ENCODE results near the gene TSPAN17. TPM values are rescaled to one million over a fixed set of nuclear protein-coding genes. Genes with fewer than 3 reads are reported as not detected.

The TSPAN17 gene
- polyA plus RNA-seq, 2 of the 4 experiments (the other 2 are of a cell fraction), result 35.6 to 47.4 TPM

GRCh38 chr5:176619569-176620332 lies 27.5 kb upstream of the TSPAN17 start:
- H3K4me3 ChIP-seq, result peak overlapping the region; percentile 38

DNA sequence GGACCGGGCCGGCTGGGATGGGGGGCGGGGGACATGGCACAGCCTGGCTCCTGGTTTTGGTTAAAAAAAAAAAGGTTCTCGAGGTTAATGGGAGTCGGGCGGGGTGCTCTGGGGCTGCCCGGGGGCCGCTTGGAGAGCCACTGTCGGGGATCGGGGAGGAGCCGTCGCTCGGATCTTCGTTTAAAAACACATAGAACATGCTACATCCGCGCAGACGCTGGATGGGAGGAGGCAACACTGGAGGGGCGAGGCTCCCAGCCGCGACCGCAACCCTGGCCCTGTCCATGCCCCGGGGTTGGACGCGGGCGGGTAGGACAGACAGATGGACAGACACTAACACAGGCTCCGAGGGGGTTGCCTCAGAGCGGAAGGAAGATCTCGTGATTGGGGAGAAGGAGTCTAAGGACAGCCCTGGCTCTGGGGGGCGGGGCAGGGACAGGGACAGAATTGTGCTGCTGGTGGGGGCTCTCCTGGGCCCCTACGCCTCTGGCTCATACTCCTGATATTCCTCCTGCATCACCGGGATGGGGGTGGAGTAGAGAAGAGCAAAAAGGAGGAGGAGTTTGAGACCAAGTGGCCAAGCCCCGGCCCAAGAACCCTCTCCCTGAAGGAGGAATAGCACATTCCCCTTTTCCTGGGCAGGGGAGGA lies 26.8 kb upstream of the TSPAN17 start:
- TF ChIP-seq, protein P1, sequence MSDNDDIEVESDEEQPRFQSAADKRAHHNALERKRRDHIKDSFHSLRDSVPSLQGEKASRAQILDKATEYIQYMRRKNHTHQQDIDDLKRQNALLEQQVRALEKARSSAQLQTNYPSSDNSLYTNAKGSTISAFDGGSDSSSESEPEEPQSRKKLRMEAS (IDR thresholded peaks at IDR 0.05), result 0 out of 2 replicates have a peak, but pooled peaks have one; percentile 23
- TF ChIP-seq POLR2AphosphoS2 (conservative IDR thresholded peaks at IDR 0.05; ENCODE audit: low read length), result no peak
- H3K4me2 ChIP-seq, result peak overlapping the region; percentile 91
- H3K4me3 ChIP-seq, result peak overlapping the region; percentile 38
- DNase-seq (ENCODE audit: low read depth in 1 of 2, low spot score in 1 of 2), result peak; percentile 24 to 49
- POLR2A ChIA-PET, result no interaction called here
- H3K27ac ChIP-seq, result peak overlapping the region in 1 of 2 experiments; percentile 13; a peak in 2 of 6 replicates
- H3K9me3 ChIP-seq, result no peaks in the 10 kb centered on the region
- CTCF ChIA-PET, result interaction anchor here (0.6 to 2.5 kb wide), 4 partner anchors 10 to 386 kb away, joined by 3 to 11 read pairs (median 5); partner anchors contain the start of genes EIF4E1B and SNCB
- WGBS (ENCODE audit: missing lambda C conversion rate), result 7% methylated on average over 24 of the region's 32 CpGs
- peak; percentile 43 to 60 for ATAC-seq
- no peak for FAIRE-seq
- peaks cover 18% of the 10 kb centered on the region for H3K4me1 ChIP-seq

More at GRCh38 chr5:176619569-176620332, 27.5 kb upstream of the TSPAN17 start:
- peak overlapping the region in 1 of 2 experiments; percentile 13; a peak in 2 of 6 replicates for H3K27ac ChIP-seq
- DNase-seq (ENCODE audit: low read depth in 1 of 2, low spot score in 1 of 2), result no peak
- no peak for FAIRE-seq
- WGBS (ENCODE audit: missing lambda C conversion rate), result 74% methylated on average over 29 of the region's 59 CpGs
- POLR2A ChIA-PET, result no interaction called here
- CTCF ChIA-PET, result interaction anchor here (0.6 to 1.3 kb wide), 3 partner anchors 12 to 385 kb away, joined by 3 to 5 read pairs (median 3); no protein-coding TSS in a partner anchor
- H3K4me2 ChIP-seq, result peak overlapping the region; percentile 91
- H3K9me3 ChIP-seq, result no peaks in the 10 kb centered on the region
- ATAC-seq, result peak in 1 of 2 experiments; percentile 18; a peak in 3 of 6 replicates
- 0 out of 5 replicates have a peak, but pooled peaks of 1 of the 2 experiments have one; percentile 6 for TF ChIP-seq RAD21 (conservative IDR thresholded peaks at IDR 0.05 in 1 of 2, IDR thresholded peaks at IDR 0.05 in 1 of 2)
- TF ChIP-seq HEYL (CRISPR knock-in tag; IDR thresholded peaks at IDR 0.05), result no peak
- TF ChIP-seq EHMT2 (IDR thresholded peaks at IDR 0.05; ENCODE audit: low read depth), result no peak
- TF ChIP-seq E2F6 (IDR thresholded peaks at IDR 0.05; ENCODE audit: borderline replicate concordance, low read depth), result peak; percentile 8; the same call in 1 of the 2 replicates
- H3K4me1 ChIP-seq, result peaks cover 25% of the 10 kb centered on the region

DNA sequence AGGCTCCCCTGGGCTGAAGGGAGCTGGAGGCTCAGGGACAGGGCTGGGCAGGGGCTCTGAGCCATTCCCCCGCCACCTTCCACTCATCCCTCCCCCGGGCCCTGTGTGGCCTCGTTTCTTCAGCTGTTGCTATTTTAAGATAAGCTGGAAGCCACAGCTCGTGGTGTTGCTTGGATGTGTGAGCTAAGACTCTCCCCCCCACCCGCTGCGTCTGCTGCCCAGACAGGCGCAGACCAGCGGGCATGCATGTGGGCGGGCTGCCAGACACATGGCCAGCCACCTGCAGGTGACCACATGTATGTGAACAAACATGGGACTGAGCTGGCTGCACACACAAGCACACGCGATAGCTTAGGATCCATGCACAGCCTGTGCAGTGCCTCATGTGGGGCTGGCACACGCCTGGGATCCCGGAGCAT lies 25.6 kb upstream of the TSPAN17 start:
- Histone ChIP-seq H3K4me2 (no peak overlapping the region), H3K4me1 (peaks cover 15% of the 10 kb centered on the region; the same call in 2 of the 3 replicates), H3K9me3 (no peaks in the 10 kb centered on the region), H3K27ac (no peak overlapping the region), H3K4me3 (no peak overlapping the region)
- ChIA-PET POLR2A (interaction anchor here (0.6 to 1.1 kb wide), 3 partner anchors 9 to 78 kb away, joined by 5 to 6 read pairs (median 5); partner anchors contain the start of genes EIF4E1B, SNCB and TSPAN17), CTCF (interaction anchor here (0.8 to 2.5 kb wide), 7 partner anchors 8 to 48 kb away, joined by 3 to 11 read pairs (median 5); partner anchors contain the start of genes EIF4E1B, SNCB and TSPAN17)
- 74% methylated on average over 11 of the region's 13 CpGs for WGBS (ENCODE audit: missing lambda C conversion rate)
- FAIRE-seq (no peak), DNase-seq (ENCODE audit: low read depth in 1 of 2, low spot score in 1 of 2) (no peak), ATAC-seq (no peak)
- TF ChIP-seq, protein P2, sequence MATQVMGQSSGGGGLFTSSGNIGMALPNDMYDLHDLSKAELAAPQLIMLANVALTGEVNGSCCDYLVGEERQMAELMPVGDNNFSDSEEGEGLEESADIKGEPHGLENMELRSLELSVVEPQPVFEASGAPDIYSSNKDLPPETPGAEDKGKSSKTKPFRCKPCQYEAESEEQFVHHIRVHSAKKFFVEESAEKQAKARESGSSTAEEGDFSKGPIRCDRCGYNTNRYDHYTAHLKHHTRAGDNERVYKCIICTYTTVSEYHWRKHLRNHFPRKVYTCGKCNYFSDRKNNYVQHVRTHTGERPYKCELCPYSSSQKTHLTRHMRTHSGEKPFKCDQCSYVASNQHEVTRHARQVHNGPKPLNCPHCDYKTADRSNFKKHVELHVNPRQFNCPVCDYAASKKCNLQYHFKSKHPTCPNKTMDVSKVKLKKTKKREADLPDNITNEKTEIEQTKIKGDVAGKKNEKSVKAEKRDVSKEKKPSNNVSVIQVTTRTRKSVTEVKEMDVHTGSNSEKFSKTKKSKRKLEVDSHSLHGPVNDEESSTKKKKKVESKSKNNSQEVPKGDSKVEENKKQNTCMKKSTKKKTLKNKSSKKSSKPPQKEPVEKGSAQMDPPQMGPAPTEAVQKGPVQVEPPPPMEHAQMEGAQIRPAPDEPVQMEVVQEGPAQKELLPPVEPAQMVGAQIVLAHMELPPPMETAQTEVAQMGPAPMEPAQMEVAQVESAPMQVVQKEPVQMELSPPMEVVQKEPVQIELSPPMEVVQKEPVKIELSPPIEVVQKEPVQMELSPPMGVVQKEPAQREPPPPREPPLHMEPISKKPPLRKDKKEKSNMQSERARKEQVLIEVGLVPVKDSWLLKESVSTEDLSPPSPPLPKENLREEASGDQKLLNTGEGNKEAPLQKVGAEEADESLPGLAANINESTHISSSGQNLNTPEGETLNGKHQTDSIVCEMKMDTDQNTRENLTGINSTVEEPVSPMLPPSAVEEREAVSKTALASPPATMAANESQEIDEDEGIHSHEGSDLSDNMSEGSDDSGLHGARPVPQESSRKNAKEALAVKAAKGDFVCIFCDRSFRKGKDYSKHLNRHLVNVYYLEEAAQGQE (IDR thresholded peaks at IDR 0.05), result no peak
- TF ChIP-seq HMGXB4 (CRISPR knock-in tag; IDR thresholded peaks at IDR 0.05; ENCODE audit: borderline replicate concordance) (no peak), SREBF2 (IDR thresholded peaks at IDR 0.05) (no peak), TP53 (CRISPR knock-in tag; IDR thresholded peaks at IDR 0.05) (no peak), RFX5 (IDR thresholded peaks at IDR 0.05) (no peak), HES2 (IDR thresholded peaks at IDR 0.05) (no peak), GATA3 (IDR thresholded peaks at IDR 0.05; ENCODE audit: borderline replicate concordance) (no peak), POLR2AphosphoS2 (conservative IDR thresholded peaks at IDR 0.05; ENCODE audit: low read length) (no peak), POLR2A (IDR thresholded peaks at IDR 0.05; ENCODE audit: low read length) (no peak), CHD4 (IDR thresholded peaks at IDR 0.05; ENCODE audit: borderline replicate concordance) (no peak), HDAC2 (IDR thresholded peaks at IDR 0.05) (no peak), BHLHE40 (IDR thresholded peaks at IDR 0.05; ENCODE audit: low read depth, low read length) (no peak), TFCP2L1 (CRISPR knock-in tag; IDR thresholded peaks at IDR 0.05) (no peak), NPAS2 (CRISPR knock-in tag; IDR thresholded peaks at IDR 0.05; ENCODE audit: borderline replicate concordance) (no peak), HOXB5 (CRISPR knock-in tag; IDR thresholded peaks at IDR 0.05) (no peak), CEBPB (IDR thresholded peaks at IDR 0.05) (no peak)
- TF ChIP-seq, protein P3, sequence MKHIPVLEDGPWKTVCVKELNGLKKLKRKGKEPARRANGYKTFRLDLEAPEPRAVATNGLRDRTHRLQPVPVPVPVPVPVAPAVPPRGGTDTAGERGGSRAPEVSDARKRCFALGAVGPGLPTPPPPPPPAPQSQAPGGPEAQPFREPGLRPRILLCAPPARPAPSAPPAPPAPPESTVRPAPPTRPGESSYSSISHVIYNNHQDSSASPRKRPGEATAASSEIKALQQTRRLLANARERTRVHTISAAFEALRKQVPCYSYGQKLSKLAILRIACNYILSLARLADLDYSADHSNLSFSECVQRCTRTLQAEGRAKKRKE (CRISPR knock-in tag; IDR thresholded peaks at IDR 0.05; ENCODE audit: low read depth), result no peak
- TF ChIP-seq, protein P1 (IDR thresholded peaks at IDR 0.05), result no peak
